Panc1 (cell line): ENCODE results near the gene TMEM63C. TPM values are rescaled to one million over a fixed set of nuclear protein-coding genes. Genes with fewer than 3 reads are reported as not detected.

ENCODE experiments used
- ATAC-seq: fragments of 200-7000 bp; cut with Tn5 transposase; 2 replicates; pipeline ENCODE4 v1.9.1; 2020; ENCODE audit warnings: mild to moderate bottlenecking, moderate library complexity
- BruUV-seq: library from RNA; stranded (reverse); fragments of 400-500 nt; replicated peaks from 2 replicates; lab custom pipeline; 2021; lab: Mats Ljungman, UMichigan
- CTCF ChIA-PET: fragments of 300-600 bp; sonication (Branson Sonifier 250); formaldehyde crosslinking; loops from one replicate; lab custom pipeline; 2022; ENCODE audit warnings: antibody characterized with exemption; lab: Charles Lee
- POLR2A ChIA-PET: fragments of 300-600 bp; sonication (Branson Sonifier 250); formaldehyde crosslinking; loops from one replicate; lab custom pipeline; 2022; ENCODE audit warnings: antibody characterized with exemption; lab: Charles Lee
- DNase-seq: peaks from one replicate; pipeline ENCODE4 v3.0.0-alpha.2; 2010; ENCODE audit warnings: low read depth, low spot score
- H3K27ac ChIP-seq: 2 replicates; pipeline ENCODE4 v1.5.1; 2011; ENCODE audit warnings: mild to moderate bottlenecking, low read length, inconsistent platforms
- H3K27me3 ChIP-seq: fragments of 200-500 bp; sonication (Bioruptor generic); 2 replicates; pipeline ENCODE4 v1.6.0; 2014; ENCODE audit warnings: low read length, inconsistent platforms; ENCODE audit not compliant: control insufficient read depth, insufficient read depth
- H3K36me3 ChIP-seq: fragments of 200-500 bp; sonication (Bioruptor generic); 2 replicates; pipeline ENCODE4 v1.5.1; 2014; ENCODE audit warnings: inconsistent platforms, mild to moderate bottlenecking, low read length, moderate library complexity; ENCODE audit not compliant: control insufficient read depth, insufficient read depth
- H3K4me1 ChIP-seq: 2 replicates; pipeline ENCODE4 v1.5.1; 2011; ENCODE audit warnings: inconsistent platforms, mild to moderate bottlenecking, low read length, moderate library complexity; ENCODE audit not compliant: control insufficient read depth, insufficient read depth
- H3K4me3 ChIP-seq, 2 experiments: 2 replicates each; pipeline ENCODE4 v1.5.1; 2011 to 2012; ENCODE audit warnings: low read depth in 2 of 2, low read length in 2 of 2, mild to moderate bottlenecking in 2 of 2, inconsistent platforms in 1 of 2, moderate library complexity in 1 of 2
- H3K9me3 ChIP-seq: fragments of 200-500 bp; sonication (Bioruptor generic); 2 replicates; pipeline ENCODE4 v1.5.1; 2014; ENCODE audit warnings: low read depth, mild to moderate bottlenecking, inconsistent platforms, low read length, moderate library complexity; ENCODE audit not compliant: control insufficient read depth, insufficient read depth
- CTCF ChIP-seq: fragments of 450-650 bp; IDR thresholded peaks from 2 replicates; pipeline ENCODE4 v1.5.1; 2017; ENCODE audit warnings: mild to moderate bottlenecking
- POLR2AphosphoS5 ChIP-seq: IDR thresholded peaks from 2 replicates; pipeline ENCODE4 v1.6.1; 2012; ENCODE audit warnings: mild to moderate bottlenecking, low read depth, low read length, moderate library complexity
- REST ChIP-seq, 2 experiments: IDR thresholded peaks; 2 replicates each; pipeline ENCODE4 v1.6.1; 2011 to 2012; ENCODE audit warnings: low read depth in 2 of 2, control low read depth in 1 of 2, low read length in 1 of 2, mild to moderate bottlenecking in 1 of 2, moderate library complexity in 1 of 2; ENCODE audit not compliant: insufficient read depth in 1 of 2
- SIN3A ChIP-seq: IDR thresholded peaks from 2 replicates; pipeline ENCODE4 v1.6.1; 2012; ENCODE audit warnings: low read depth, mild to moderate bottlenecking, low read length, moderate library complexity, borderline replicate concordance; ENCODE audit not compliant: insufficient read depth
- TCF7L2 ChIP-seq: IDR thresholded peaks from 2 replicates; pipeline ENCODE4 v1.6.1; 2011; ENCODE audit warnings: mild to moderate bottlenecking, low read depth, low read length, inconsistent platforms
- in situ Hi-C: cut with HindIII; loops from 2 replicates; pipeline ENCODE4 v1.10.0; 2016; ENCODE audit warnings: low sequenced_read_pairs, low pct_unique_long_range_greater_than_20kb
- intact Hi-C: fragments of 100-400 bp; cut with micrococcal nuclease; formaldehyde crosslinking; loops from one replicate; pipeline ENCODE4 v1.10.0; 2022; ENCODE audit not compliant: unreplicated experiment
- total RNA-seq: library from RNA; stranded (reverse); gene quantifications from one replicate; pipeline ENCODE4 v1.2.1, GENCODE V29; 2021; ENCODE audit not compliant: unreplicated experiment

TMEM63C gene
- total RNA-seq, 1 experiment from 2014 or later = 2.4 TPM

DNA sequence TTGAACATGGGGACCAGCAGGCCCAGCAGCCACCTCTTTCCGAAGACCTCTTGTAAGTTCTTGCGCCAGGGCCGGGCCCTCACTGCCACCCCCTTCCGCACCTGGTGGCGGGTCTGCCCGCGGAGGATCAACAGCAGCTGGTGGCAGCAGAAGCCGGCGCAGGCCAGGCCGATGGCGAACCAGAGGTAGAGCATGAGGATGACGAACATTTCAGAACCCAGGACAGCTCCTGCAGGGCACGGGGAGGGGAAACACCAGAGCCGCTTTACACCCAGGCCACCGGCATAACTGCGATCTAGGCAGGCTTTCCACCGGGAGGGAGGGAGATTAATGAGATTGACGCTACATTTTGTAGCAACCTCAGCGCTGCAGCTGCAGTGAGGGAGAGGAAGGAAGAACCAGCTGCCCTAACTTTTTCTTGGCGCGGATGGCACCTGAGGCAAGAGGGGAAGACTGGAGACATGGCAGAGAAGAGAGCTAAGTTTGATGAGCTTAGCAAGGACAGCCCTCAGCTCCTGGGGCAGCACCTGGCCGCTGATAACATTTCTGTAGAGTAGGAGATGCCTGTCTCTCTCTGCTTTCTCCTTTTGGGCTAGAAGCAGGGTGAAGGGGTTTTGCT is 47.8 kb upstream of the TMEM63C start:
- Histone ChIP-seq H3K4me1 (no peaks in the 10 kb centered on the region), H3K9me3 (no peaks in the 10 kb centered on the region), H3K27me3 (no peaks in the 10 kb centered on the region; the same call in 1 of the 2 replicates), H3K36me3 (no peaks in the 10 kb centered on the region), H3K27ac (no peak overlapping the region), H3K4me3 (no peak overlapping the region)
- TF ChIP-seq SIN3A (no peak), REST (IDR thresholded peaks at IDR 0.05; ENCODE audit: insufficient read depth in 1 of 2, low read depth in 2 of 2, low read length in 1 of 2) (peak; percentile 87 to 90)
- BruUV-seq = no TSS peak
- POLR2A ChIA-PET = no interaction called here
- CTCF ChIA-PET = no interaction called here
- DNase-seq (no peak), ATAC-seq (no peak)
- intact Hi-C loops (no loop called here), in situ Hi-C loops (no loop called here)

GRCh38 chr14:77139022-77139421 is 42.6 kb upstream of the TMEM63C start:
- intact Hi-C loops = no loop called here
- BruUV-seq = no TSS peak
- in situ Hi-C loops = no loop called here
- Histone ChIP-seq H3K4me1 (peaks cover 2% of the 10 kb centered on the region; the same call in 1 of the 2 replicates), H3K36me3 (no peaks in the 10 kb centered on the region), H3K27me3 (peaks cover 11% of the 10 kb centered on the region), H3K27ac (no peak overlapping the region), H3K4me3 (no peak overlapping the region), H3K9me3 (no peaks in the 10 kb centered on the region)
- DNase-seq (no peak), ATAC-seq (no peak)
- CTCF ChIA-PET = no interaction called here
- TF ChIP-seq SIN3A (no peak), CTCF (no peak), TCF7L2 (no peak), REST (IDR thresholded peaks at IDR 0.05; ENCODE audit: insufficient read depth in 1 of 2, low read depth in 2 of 2, low read length in 1 of 2) (no peak), POLR2AphosphoS5 (no peak)
- POLR2A ChIA-PET = no interaction called here
